Erythroblast (primary cell): ENCODE data around the gene DDX53.
A peak's percentile ranks its signal among the peaks of the same experiment; 100 is the strongest.

Experiments
- DNase-seq, 2 experiments: peaks; one replicate each; lab custom pipeline; 2025; lab: John Stamatoyannopoulos, UW
- GATA1 ChIP-seq: IDR thresholded peaks from 2 replicates; pipeline ENCODE4 v1.6.1; 2011; ENCODE audit warnings: low read depth, mild to moderate bottlenecking, control low read depth, low read length, moderate library complexity
- POLR2A ChIP-seq: IDR thresholded peaks from 2 replicates; pipeline ENCODE4 v1.6.1; 2011; ENCODE audit warnings: mild to moderate bottlenecking, low read length

DDX53 gene

GRCh38 chrX:22999696-23000223 is at the start of gene DDX53:
Gene DDX53, plus strand, starts transcription at chrX:22999960. Its CDS starts 98 bp downstream, at chrX:23000058.
- TF ChIP-seq GATA1 (no peak), POLR2A (no peak)
- no peak for DNase-seq

- no peak for TF ChIP-seq POLR2A
- TF ChIP-seq GATA1: no peak
- peak in 1 of 2 experiments; percentile 0 for DNase-seq
Measured at GRCh38 chrX:22950269-22951266, 49.2 kb upstream of the DDX53 start.

- TF ChIP-seq POLR2A (no peak), GATA1 (no peak)
- DNase-seq: peak; percentile 2 to 3
Measured at GRCh38 chrX:22952010-22952409, 47.8 kb upstream of the DDX53 start.

- no peak for TF ChIP-seq POLR2A
- TF ChIP-seq GATA1: no peak
- no peak for DNase-seq
Measured at GRCh38 chrX:22958250-22958649, 41.5 kb upstream of the DDX53 start.

- DNase-seq: no peak
- TF ChIP-seq GATA1: no peak
Measured at GRCh38 chrX:22959204-22959920, 40.4 kb upstream of the DDX53 start.

- TF ChIP-seq POLR2A (no peak), GATA1 (no peak)
- DNase-seq: no peak
Measured at GRCh38 chrX:22963196-22963595, 36.6 kb upstream of the DDX53 start.

- TF ChIP-seq POLR2A (no peak), GATA1 (no peak)
- no peak for DNase-seq
Measured at GRCh38 chrX:22968494-22968893, 31.3 kb upstream of the DDX53 start.

GRCh38 chrX:22969411-22969810 is 30.3 kb upstream of the DDX53 start:
- DNase-seq: no peak
- TF ChIP-seq GATA1 (no peak), POLR2A (no peak)

GRCh38 chrX:22970861-22971260 is 28.9 kb upstream of the DDX53 start:
- TF ChIP-seq GATA1 (no peak), POLR2A (no peak)
- no peak for DNase-seq

GRCh38 chrX:22974616-22975015 is 25.1 kb upstream of the DDX53 start:
- TF ChIP-seq POLR2A: no peak
- no peak for TF ChIP-seq GATA1

GRCh38 chrX:22975786-22976185 is 24.0 kb upstream of the DDX53 start:
- no peak for DNase-seq
- TF ChIP-seq GATA1 (no peak), POLR2A (no peak)

More at GRCh38 chrX:22974616-22975015, 25.1 kb upstream of the DDX53 start:
- no peak for DNase-seq

- TF ChIP-seq POLR2A (no peak), GATA1 (no peak)
- DNase-seq: no peak
Measured at GRCh38 chrX:22985958-22986357, 13.8 kb upstream of the DDX53 start.

GRCh38 chrX:22987452-22987851 is 12.3 kb upstream of the DDX53 start:
- DNase-seq: no peak
- TF ChIP-seq GATA1: no peak
- TF ChIP-seq POLR2A: no peak

- DNase-seq: no peak
- TF ChIP-seq POLR2A (no peak), GATA1 (no peak)
Measured at GRCh38 chrX:23003116-23003515, 3.4 kb downstream of the DDX53 start.
